Smooth muscle cell of the brain vasculature (primary cell): ENCODE results near the gene OR4C46.
"Not testable (repeated sequence)": the region's sequence is repeated elsewhere in the genome, so short reads cannot be mapped to it uniquely, and the experiment has no call there.

Experiments used
- DNase-seq: peaks from one replicate; pipeline ENCODE4 v3.0.0-alpha.2; 2012; ENCODE audit warnings: low read depth, low spot score

OR4C46 gene

DNA sequence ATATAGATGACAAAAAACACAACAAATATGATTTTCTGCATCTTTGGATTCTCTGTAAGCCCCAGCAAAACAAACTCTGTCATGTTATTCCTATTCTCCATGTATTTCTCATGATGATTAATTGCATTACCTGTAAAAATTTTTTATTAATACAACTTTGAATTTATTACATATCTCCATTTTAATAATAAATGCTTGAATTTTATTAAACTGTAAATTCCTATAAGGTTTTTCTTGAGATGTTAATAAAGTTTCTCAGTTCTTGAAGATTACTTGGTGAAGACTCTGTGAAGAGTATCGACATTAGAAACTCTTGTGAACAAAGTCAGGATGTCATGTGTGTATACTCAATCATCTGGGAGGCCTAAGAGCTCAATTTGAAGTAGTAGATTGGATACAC is at the start of gene OR4C46:
Gene OR4C46, minus strand, starts transcription at position 101 of the 400 bp plus-strand sequence. Its CDS starts 0 bp downstream, at position 101.
- DNase-seq: no peak

- DNase-seq: not testable (repeated sequence)
These were observed 41.8 kb upstream of the OR4C46 start for GRCh38 chr11:54645606-54646005.

DNA sequence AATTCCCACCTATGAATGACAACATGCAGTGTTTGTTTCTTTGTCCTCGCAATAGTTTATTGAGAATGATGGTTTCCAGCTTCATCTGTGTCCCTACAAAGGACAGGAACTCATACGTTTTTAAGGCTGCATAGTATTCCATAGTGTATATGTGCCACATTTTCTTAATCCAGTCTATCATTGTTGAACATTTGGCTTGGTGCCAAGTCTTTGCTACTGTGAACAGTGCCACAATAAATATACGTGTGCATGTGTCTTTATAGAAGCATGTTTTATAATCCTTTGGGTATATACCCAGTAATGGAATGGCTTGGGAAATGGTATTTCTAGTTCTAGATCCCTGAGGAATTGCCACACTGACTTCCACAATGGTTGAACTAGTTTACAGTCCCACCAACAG is 42.4 kb downstream of the OR4C46 start:
- not testable (repeated sequence) for DNase-seq

GRCh38 chr11:54558919-54559318 is 44.9 kb downstream of the OR4C46 start:
- DNase-seq: no peak

DNA sequence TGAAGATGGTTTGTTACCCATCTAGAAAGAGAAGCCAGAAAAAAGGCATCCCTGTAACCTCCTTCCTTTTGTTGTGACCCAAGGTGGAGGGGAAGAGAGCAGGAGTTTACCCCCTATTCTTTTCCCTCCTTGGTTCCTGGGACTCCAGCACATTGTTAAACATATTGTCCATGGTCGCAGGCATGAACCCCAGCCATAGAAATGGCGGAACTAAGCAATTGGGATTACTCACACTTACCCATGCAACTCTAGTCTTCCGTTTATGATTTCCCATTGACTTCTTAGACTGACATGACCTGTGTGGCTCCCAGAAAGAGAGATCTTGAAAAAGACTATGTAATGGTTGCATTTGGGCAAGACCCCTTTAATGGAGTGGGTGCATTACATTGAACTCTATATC is 45.4 kb downstream of the OR4C46 start:
- no peak for DNase-seq
